ENCODE results near the gene FCF1. TPM values are rescaled to one million over a fixed set of nuclear protein-coding genes. Genes with fewer than 3 reads are reported as not detected.
A peak's percentile ranks its signal among the peaks of the same experiment; 100 is the strongest.

Gene FCF1
- 96.1 and 97.2 TPM in 2 replicates for polyA plus RNA-seq (2011; rRNA removed)
- polyA plus RNA-seq (2012; cell fraction: cytosol; rRNA removed), result 25.8 and 28.7 TPM in 2 replicates
- polyA plus RNA-seq (2012; cell fraction: nucleus; rRNA removed), result 9.3 and 13.1 TPM in 2 replicates
- polyA plus RNA-seq (2017; fragmentation: RNase III; extraction: RNeasy Plus Mini Kit Qiagen cat#74134 plus additional on column Dnase treatment), result 80.1 to 93.7 TPM (median 86.3 TPM) in 3 replicates
- 33.2 and 35.2 TPM in 2 replicates for polyA minus RNA-seq (2011; rRNA and poly(A)+ RNA removed)

GRCh38 chr14:74712499-74713394 is at the start of gene FCF1, which contains the start of gene AREL1:
TSS of gene FCF1 (plus strand) at chr14:74713144. CDS start at chr14:74713198, 54 bp downstream.
TSS of gene AREL1 (minus strand) at chr14:74713080. CDS start at chr14:74685615, 27,465 bp downstream.
- POLR2A ChIA-PET, result no interaction called here
- WGBS (ENCODE audit: missing lambda C conversion rate), result under 1% methylated on average over 23 of the region's 31 CpGs
- CTCF ChIA-PET, result interaction anchor here (0.6 to 1.1 kb wide), 4 partner anchors 50 to 137 kb away, joined by 3 read pairs; no protein-coding TSS in a partner anchor
- Histone ChIP-seq H3K4me3 (peak within 1 kb of the TSS; percentile 73), H3K4me1 (peaks cover 21% of the 10 kb centered on the region; the same call in 2 of the 3 replicates), H3K27ac (peak within 1 kb of the TSS; percentile 78 to 89), H3K9me3 (no peaks in the 10 kb centered on the region), H3K4me2 (peak within 1 kb of the TSS; percentile 96)
- ATAC-seq (peak; percentile 98 to 100), DNase-seq (ENCODE audit: low read depth in 1 of 2, low spot score in 1 of 2) (peak; percentile 89 to 97), FAIRE-seq (peak; percentile 77)
- TF ChIP-seq RNF2 (IDR thresholded peaks at IDR 0.05; ENCODE audit: borderline replicate concordance, low read depth) (no peak), HOXB13 (CRISPR knock-in tag; IDR thresholded peaks at IDR 0.05; ENCODE audit: low read depth) (no peak), ZSCAN20 (CRISPR knock-in tag; IDR thresholded peaks at IDR 0.05) (no peak), POLR2AphosphoS2 (conservative IDR thresholded peaks at IDR 0.05; ENCODE audit: low read length) (no peak), ZFP36 (IDR thresholded peaks at IDR 0.05; ENCODE audit: borderline replicate concordance, partially characterized antibody) (no peak), MAX (IDR thresholded peaks at IDR 0.05) (peak; percentile 91), RCOR1 (IDR thresholded peaks at IDR 0.05; ENCODE audit: low read depth, low read length) (no peak), HOXA7 (CRISPR knock-in tag; IDR thresholded peaks at IDR 0.05) (no peak), KDM5A (IDR thresholded peaks at IDR 0.05) (peak; percentile 44), JUN (IDR thresholded peaks at IDR 0.05) (peak; percentile 79 to 87; a peak in 3 of 5 replicates), PHF8 (IDR thresholded peaks at IDR 0.05; ENCODE audit: borderline replicate concordance, low read depth) (peak; percentile 61), HDAC2 (IDR thresholded peaks at IDR 0.05) (no peak), RFX5 (IDR thresholded peaks at IDR 0.05) (no peak), JUNB (IDR thresholded peaks at IDR 0.05) (no peak), ESRRA (IDR thresholded peaks at IDR 0.05; ENCODE audit: borderline replicate concordance, low read length) (no peak), NPAS2 (CRISPR knock-in tag; IDR thresholded peaks at IDR 0.05; ENCODE audit: borderline replicate concordance) (no peak), CTCF (IDR thresholded peaks at IDR 0.05) (no peak), KDM1A (IDR thresholded peaks at IDR 0.05; ENCODE audit: low read depth) (no peak), ATOH8 (CRISPR knock-in tag; IDR thresholded peaks at IDR 0.05; ENCODE audit: low read depth) (no peak), GATA3 (IDR thresholded peaks at IDR 0.05; ENCODE audit: borderline replicate concordance) (no peak), ELK1 (IDR thresholded peaks at IDR 0.05; ENCODE audit: low read depth, low read length) (no peak), PBX3 (IDR thresholded peaks at IDR 0.05) (no peak), CHD4 (IDR thresholded peaks at IDR 0.05; ENCODE audit: borderline replicate concordance) (no peak), CBX2 (IDR thresholded peaks at IDR 0.05; ENCODE audit: borderline replicate concordance, low read depth) (no peak), RARB (CRISPR knock-in tag; IDR thresholded peaks at IDR 0.05) (no peak), MAZ (IDR thresholded peaks at IDR 0.05; ENCODE audit: borderline replicate concordance, low read depth, low read length) (no peak), HOXB5 (CRISPR knock-in tag; IDR thresholded peaks at IDR 0.05) (no peak), REST (IDR thresholded peaks at IDR 0.05) (no peak), CHD2 (IDR thresholded peaks at IDR 0.05; ENCODE audit: low read length, partially characterized antibody) (no peak)
